ENCODE data around the gene TRIM34. TPM values are rescaled to one million over a fixed set of nuclear protein-coding genes. Genes with fewer than 3 reads are reported as not detected.

Gene TRIM34
- total RNA-seq, 1 experiment from 2014 or later: 0.42 TPM

DNA sequence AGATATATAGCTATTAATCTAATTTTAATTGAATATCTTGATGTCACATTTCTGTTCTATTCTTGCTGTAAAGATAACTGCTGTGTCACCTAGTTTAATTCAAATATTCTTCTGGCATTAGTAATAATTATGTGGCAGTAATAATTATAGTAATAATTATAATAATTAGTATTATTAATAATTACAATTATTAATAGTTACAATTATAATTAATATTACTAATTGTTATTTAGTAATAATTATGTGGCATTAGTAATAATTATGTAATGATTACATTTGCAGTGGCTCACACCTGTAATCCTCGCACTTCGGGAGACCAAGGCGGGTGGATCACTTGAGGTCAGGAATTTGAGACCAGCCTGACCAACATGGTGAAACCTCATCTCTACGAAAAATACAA lies 61.6 kb downstream of the TRIM34 start:
- intact Hi-C loops (cut with micrococcal nuclease): loop anchor here (10.0 kb wide), 1 partner anchor 638 kb away; the partner anchor contains the start of gene CAVIN3
- POLR2A ChIA-PET: no interaction called here

DNA sequence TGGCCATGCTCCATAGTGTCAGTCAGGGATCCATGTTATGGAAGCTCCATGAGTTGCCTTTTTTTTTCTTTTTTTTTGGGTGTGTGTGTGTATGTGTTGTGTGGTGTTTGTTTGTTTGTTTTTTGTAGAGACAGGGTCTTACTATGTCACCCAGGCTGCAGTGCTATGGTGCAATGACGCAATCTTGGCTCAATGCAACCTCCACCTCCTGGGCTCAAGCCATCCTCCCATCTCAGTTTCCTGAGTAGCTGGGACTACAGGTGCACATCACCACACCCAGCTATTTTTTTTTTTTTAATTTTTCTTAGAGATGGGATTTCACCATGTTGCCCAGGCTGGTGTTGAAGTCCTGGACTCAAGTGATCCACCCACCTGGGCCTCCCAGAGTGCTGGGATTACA lies 63.7 kb downstream of the TRIM34 start:
- CTCF ChIA-PET: no interaction called here
- Histone ChIP-seq H3K4me1 (ENCODE audit: control insufficient read depth in 1 of 2, insufficient read depth in 2 of 2, low read length in 2 of 2) (peaks cover 4 to 13% of the 10 kb centered on the region in 2 experiments; a peak in 2 of 4 replicates), H3K4me3 (replicated peaks in 1 of 2; ENCODE audit: low read depth in 1 of 2, low read length in 2 of 2) (no peak overlapping the region), H3K36me3 (ENCODE audit: control insufficient read depth in 1 of 2, insufficient read depth in 2 of 2, low read length in 2 of 2) (no peaks in the 10 kb centered on the region), H3K9me3 (ENCODE audit: control insufficient read depth in 1 of 2, insufficient read depth in 1 of 2, low read depth in 1 of 2, low read length in 2 of 2) (no peaks in the 10 kb centered on the region), H3K79me2 (ENCODE audit: insufficient read depth, low read length) (no peaks in the 10 kb centered on the region), H3K27me3 (ENCODE audit: insufficient read depth, low read length) (no peaks in the 10 kb centered on the region), H2AFZ (ENCODE audit: low read depth, low read length, poor library complexity, severe bottlenecking) (no peak overlapping the region), H3K9ac (ENCODE audit: low read length) (no peak overlapping the region), H3K27ac (ENCODE audit: low read depth, low read length) (no peak overlapping the region), H4K20me1 (ENCODE audit: insufficient read depth) (no peaks in the 10 kb centered on the region), H3K9me2 (ENCODE audit: insufficient read depth) (no peaks in the 10 kb centered on the region), H3K4me2 (ENCODE audit: low read length) (no peak overlapping the region)
- intact Hi-C loops (cut with micrococcal nuclease): loop anchor here (10.0 kb wide), 1 partner anchor 636 kb away; the partner anchor contains the start of gene CAVIN3
- RAD21 ChIA-PET (ENCODE audit: low non-redundant PET in 1 of 2, low total read pairs in 2 of 2, uncharacterized antibody in 2 of 2, unreplicated experiment in 2 of 2): no interaction called here
- DNase-seq (ENCODE audit: low read depth, low spot score) (no peak), ATAC-seq (no peak)
- POLR2A ChIA-PET: no interaction called here
- TF ChIP-seq TCF7L2 (IDR thresholded peaks at IDR 0.05; ENCODE audit: borderline replicate concordance, extremely low read depth, insufficient read depth, insufficient read length) (no peak), SRF (IDR thresholded peaks at IDR 0.05; ENCODE audit: low read depth) (no peak), ELF1 (IDR thresholded peaks at IDR 0.05; ENCODE audit: borderline replicate concordance, low read depth) (no peak), FOSL1 (IDR thresholded peaks at IDR 0.05; ENCODE audit: low read depth) (no peak), RAD21 (IDR thresholded peaks at IDR 0.05; ENCODE audit: low read depth) (no peak), MAX (IDR thresholded peaks at IDR 0.05) (no peak), YY1 (IDR thresholded peaks at IDR 0.05; ENCODE audit: extremely low read depth, insufficient replicate concordance, low read depth, low read length) (no peak), SP1 (IDR thresholded peaks at IDR 0.05; ENCODE audit: low read depth) (no peak), EGR1 (IDR thresholded peaks at IDR 0.05; ENCODE audit: low read depth) (no peak), POLR2AphosphoS5 (IDR thresholded peaks at IDR 0.05; ENCODE audit: low read depth, low read length) (no peak), POLR2A (IDR thresholded peaks at IDR 0.05; ENCODE audit: borderline replicate concordance, extremely low read depth, insufficient read depth, insufficient read length) (no peak)
- TF ChIP-seq, protein P1, sequence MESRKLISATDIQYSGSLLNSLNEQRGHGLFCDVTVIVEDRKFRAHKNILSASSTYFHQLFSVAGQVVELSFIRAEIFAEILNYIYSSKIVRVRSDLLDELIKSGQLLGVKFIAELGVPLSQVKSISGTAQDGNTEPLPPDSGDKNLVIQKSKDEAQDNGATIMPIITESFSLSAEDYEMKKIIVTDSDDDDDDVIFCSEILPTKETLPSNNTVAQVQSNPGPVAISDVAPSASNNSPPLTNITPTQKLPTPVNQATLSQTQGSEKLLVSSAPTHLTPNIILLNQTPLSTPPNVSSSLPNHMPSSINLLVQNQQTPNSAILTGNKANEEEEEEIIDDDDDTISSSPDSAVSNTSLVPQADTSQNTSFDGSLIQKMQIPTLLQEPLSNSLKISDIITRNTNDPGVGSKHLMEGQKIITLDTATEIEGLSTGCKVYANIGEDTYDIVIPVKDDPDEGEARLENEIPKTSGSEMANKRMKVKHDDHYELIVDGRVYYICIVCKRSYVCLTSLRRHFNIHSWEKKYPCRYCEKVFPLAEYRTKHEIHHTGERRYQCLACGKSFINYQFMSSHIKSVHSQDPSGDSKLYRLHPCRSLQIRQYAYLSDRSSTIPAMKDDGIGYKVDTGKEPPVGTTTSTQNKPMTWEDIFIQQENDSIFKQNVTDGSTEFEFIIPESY (IDR thresholded peaks at IDR 0.05; ENCODE audit: extremely low read depth, insufficient replicate concordance, low read length): no peak
- no TSS peak for BruUV-seq (replicated peaks)

More for the DNA sequence above, 61.6 kb downstream of the TRIM34 start:
- H3K27ac ChIP-seq (ENCODE audit: low read depth, low read length): no peak overlapping the region
- H3K9me3 ChIP-seq (ENCODE audit: control insufficient read depth in 1 of 2, insufficient read depth in 1 of 2, low read depth in 1 of 2, low read length in 2 of 2): no peaks in the 10 kb centered on the region
- no peaks in the 10 kb centered on the region for H3K36me3 ChIP-seq (ENCODE audit: control insufficient read depth in 1 of 2, insufficient read depth in 2 of 2, low read length in 2 of 2)
- no peak overlapping the region for H3K4me3 ChIP-seq (replicated peaks in 1 of 2; ENCODE audit: low read depth in 1 of 2, low read length in 2 of 2)
- no peak for TF ChIP-seq RAD21 (IDR thresholded peaks at IDR 0.05; ENCODE audit: low read depth)
- TF ChIP-seq JUND (IDR thresholded peaks at IDR 0.05): no peak
- no peaks in the 10 kb centered on the region for H3K27me3 ChIP-seq (ENCODE audit: insufficient read depth, low read length)
- no peak overlapping the region for H3K4me2 ChIP-seq (ENCODE audit: low read length)
- BruUV-seq (replicated peaks): no TSS peak
- no peak for ATAC-seq
- H3K9ac ChIP-seq (ENCODE audit: low read length): no peak overlapping the region
- RAD21 ChIA-PET (ENCODE audit: low non-redundant PET in 1 of 2, low total read pairs in 2 of 2, uncharacterized antibody in 2 of 2, unreplicated experiment in 2 of 2): no interaction called here
- no peak for DNase-seq (ENCODE audit: low read depth, low spot score)
- peaks cover 4 to 13% of the 10 kb centered on the region in 2 experiments; a peak in 2 of 4 replicates for H3K4me1 ChIP-seq (ENCODE audit: control insufficient read depth in 1 of 2, insufficient read depth in 2 of 2, low read length in 2 of 2)
- H3K9me2 ChIP-seq (ENCODE audit: insufficient read depth): no peaks in the 10 kb centered on the region
- H4K20me1 ChIP-seq (ENCODE audit: insufficient read depth): no peaks in the 10 kb centered on the region
- CTCF ChIA-PET: no interaction called here
- H3K79me2 ChIP-seq (ENCODE audit: insufficient read depth, low read length): no peaks in the 10 kb centered on the region
- H2AFZ ChIP-seq (ENCODE audit: low read depth, low read length, poor library complexity, severe bottlenecking): no peak overlapping the region

Measured in HCT116 (cell line).